Skeletal muscle cell (primary cell): ENCODE data around the gene DYNC1I2.
"Not testable (repeated sequence)": the region's sequence is repeated elsewhere in the genome, so short reads cannot be mapped to it uniquely, and the experiment has no call there.

Experiments used
- DNase-seq: peaks from one replicate; pipeline ENCODE4 v3.0.0-alpha.2; 2010; ENCODE audit warnings: low read depth
- H3K4me3 ChIP-seq: 2 replicates; pipeline ENCODE4 v1.5.1; 2011; ENCODE audit warnings: low read depth, mild to moderate bottlenecking, control low read depth, low read length, moderate library complexity

The DYNC1I2 gene

DNA sequence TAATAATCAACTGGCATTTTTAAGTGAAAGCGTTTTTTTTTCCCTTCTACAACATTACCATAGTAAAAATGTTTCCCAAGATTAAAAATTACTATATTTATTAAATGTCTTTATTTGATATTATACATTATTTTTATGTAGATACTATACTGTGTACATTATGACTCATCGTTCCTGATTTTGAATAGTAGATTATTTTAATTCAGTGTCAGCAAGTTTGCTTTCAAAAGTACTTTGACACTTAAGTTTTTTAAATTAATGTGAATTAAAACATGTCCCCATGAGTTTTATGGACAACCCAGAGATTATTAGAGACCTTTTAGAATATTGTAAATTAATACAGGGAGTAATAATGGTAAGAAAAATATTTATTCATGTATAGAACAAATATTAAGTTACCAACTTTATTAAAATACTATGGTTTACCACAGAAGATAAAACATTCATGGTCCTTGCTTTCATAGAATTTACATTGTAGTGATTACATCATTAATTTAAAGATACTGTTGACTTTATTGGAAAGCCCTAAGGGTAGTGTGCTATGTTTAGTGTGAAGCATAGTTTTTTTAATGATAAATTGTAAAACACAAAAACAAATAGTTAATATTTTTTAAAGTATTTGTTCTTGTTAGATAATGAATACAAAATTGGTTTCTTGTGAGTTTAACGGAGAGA lies 21.9 kb downstream of the DYNC1I2 start:
- no peak for DNase-seq
- no peak overlapping the region for H3K4me3 ChIP-seq

DNA sequence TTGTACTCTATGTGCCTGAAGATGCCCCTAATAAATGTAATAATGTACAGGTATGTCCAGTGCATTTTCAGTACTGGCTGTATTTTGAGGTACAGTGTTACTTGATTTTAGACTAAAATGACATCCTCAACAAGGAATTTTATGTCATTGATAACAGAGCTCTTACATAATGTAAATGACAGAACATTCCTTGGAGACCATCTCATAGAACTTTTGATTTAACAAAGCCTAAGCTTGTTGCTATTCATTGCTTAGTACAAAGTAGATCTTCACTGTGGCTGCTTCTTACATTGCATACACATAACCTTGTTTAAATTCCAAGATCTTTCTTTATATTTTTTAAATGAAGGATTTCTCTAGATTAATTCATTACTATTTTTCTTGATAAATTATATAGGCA lies 24.1 kb downstream of the DYNC1I2 start:
- DNase-seq, result no peak
- no peak overlapping the region for H3K4me3 ChIP-seq

DNA sequence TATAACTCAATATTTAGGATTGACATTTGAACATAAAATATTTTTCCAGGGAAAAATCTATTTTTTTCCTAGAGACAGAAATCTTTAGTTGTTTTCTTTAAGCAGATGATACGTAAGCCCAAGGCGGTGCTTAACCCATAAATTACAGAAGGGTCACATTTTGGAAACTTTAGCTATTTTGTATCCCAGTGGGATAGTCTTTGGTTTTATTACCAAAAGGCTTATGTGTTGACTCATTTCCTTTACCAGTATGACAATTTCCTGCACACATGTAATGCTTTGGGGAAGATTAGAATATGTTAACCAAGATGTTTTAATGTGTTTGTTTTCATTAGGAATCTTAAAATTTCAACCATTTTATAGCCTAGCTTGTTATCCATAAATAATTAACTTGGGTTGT lies 24.8 kb downstream of the DYNC1I2 start:
- peak; percentile 75 for DNase-seq

DNA sequence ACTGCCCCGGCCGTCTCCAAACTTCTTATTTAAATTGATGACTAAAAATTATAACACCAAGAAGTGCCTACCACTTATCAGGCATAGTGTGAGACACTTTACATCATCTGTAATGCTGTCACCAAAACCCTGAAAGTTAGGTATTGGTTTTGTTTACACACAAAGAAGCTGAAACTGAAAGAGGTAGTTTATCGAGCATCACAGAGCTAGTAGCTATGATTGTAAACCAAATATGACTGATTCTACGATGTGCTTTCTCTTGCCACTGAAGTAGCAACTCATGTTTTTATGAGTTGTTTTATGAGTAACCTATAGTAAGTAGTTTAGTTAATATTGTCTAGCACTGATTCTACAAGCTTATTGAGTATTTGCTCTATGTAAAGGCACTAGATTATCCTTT lies 31.5 kb downstream of the DYNC1I2 start:
- H3K4me3 ChIP-seq, result no peak overlapping the region
- DNase-seq, result no peak

More for the DNA sequence above, 24.8 kb downstream of the DYNC1I2 start:
- H3K4me3 ChIP-seq, result no peak overlapping the region

DNA sequence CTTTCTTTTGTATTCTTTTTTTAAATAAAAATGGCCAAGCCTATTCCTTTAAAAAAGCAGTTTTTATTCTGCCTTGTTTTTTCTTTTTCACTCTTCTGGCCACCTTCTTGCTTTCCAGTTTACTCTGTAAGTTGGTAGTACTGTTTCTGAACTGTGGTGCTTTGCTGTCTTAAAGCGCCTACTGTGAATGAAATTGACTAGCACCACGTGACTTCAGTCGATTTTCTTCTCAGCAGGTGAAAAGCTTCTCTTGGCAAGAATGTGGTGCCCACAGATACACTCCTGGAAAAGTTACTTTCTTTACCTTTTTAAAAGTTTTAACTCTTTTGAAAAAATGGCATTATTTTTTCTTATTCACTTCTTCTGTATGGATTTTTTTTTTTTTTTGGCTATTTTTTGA lies 32.4 kb downstream of the DYNC1I2 start:
- no peak for DNase-seq
- H3K4me3 ChIP-seq, result no peak overlapping the region

DNA sequence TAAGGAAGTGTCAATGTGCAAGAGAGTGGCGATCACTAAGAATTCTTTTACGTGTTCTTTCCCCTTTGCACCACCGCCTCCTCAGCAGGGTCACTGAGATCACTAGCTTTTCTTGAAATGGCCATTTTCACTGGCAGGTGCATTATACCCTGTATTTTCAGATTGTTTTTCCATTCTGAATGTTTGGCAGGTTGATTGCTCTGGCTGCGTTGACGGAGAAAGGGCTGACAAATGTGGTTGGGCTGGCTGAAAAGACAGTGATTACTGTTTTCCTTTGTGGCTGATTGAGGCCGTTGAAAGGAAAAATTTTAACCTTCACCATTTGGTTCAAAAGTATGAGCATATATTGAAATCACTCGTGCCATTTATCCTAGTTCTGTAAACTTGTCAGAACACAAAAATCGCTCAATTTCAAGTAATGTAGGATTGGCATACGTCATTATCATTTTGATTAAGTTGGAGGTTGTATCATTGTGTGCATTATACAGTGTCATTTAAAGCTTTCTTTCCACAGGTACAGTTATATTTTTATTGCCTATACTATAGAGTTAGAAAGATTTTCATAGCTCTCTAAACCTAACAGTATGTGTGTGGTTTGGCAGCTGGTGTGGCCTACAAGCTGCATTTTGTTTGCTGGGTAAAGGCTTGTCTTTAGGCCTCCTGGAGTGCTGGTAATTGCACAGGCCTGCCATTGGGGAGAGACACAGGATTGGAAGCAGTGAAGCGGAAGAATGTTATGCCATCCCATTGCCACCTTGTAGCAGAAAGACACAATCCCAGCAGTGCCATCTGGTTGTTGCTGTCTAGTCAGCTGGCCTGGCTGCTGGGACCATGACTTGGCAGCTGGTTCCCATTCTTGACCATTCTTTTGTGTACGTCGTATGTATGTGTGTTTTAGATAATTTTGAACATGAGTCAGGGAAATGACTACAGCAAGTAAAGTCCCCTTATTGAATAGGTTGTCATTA lies 36.7 kb downstream of the DYNC1I2 start:
- DNase-seq, result no peak
- no peak overlapping the region for H3K4me3 ChIP-seq

DNA sequence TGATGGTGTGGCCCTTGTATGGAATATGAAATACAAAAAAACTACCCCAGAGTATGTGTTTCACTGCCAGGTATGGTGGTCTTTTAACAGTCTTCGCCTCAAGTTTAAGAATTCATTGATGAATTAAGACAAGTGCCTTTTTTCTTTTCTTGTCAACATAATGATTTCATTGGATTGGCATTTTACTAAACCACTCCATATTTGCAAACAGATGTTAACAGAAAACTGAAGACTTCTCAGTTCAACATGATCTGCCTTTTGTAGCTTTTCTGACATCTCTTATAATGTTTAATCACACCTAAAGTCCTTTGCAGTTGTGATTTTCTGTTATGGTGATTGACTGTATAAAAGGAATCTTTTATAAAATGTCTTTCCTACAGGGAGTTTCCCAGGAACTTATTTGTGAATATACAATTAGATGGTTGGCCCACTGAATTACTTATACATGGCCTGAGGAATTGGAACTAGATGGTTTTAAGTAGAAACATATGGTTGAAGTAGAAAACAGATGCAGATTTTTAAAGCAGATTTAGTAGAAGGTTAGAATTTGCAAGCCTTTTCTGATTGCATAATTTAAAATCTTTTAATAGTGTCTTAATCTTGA lies 39.7 kb downstream of the DYNC1I2 start:
- DNase-seq, result no peak
- no peak overlapping the region for H3K4me3 ChIP-seq

DNA sequence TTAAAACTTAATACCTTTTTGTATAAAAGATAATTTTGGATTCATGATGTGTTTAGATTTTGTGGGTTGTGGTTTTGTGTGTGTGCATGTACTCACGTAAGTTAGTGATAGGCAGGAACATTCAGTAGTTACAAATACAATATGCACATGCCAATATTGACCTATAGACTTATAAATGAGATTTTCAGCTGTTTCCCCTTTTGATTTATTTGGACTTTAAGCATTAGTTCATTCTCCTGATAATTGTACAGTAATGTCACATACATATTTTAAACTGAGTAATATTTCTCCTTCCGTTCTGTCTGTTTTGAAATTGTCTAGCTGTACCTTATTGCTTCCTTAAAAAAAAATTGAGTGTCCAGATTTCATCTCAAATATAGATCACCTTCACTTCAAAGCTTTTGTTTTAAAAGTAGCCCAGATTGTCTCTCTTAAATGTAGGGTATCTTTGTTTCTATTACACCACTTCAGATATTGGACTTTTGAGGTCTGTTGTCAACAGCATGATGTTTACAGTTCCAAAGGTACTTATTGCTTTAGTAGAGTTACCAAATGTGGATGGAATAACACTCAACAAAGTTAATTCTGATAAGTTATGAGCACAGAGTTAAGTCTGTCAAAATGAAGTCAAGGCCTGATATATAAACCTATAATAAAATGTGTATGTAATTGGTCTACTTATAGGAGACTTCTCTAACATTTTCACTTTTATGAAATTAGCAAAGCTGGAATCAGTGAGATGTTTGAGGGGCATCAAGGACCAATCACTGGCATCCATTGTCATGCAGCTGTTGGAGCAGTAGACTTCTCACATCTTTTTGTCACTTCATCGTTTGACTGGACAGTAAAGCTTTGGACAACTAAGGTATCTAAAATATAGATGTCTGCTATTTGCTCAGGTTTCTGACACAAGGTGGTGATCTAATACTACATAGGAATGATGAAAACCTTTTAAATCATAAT lies 42.0 kb downstream of the DYNC1I2 start:
- no peak for DNase-seq
- H3K4me3 ChIP-seq, result no peak overlapping the region

DNA sequence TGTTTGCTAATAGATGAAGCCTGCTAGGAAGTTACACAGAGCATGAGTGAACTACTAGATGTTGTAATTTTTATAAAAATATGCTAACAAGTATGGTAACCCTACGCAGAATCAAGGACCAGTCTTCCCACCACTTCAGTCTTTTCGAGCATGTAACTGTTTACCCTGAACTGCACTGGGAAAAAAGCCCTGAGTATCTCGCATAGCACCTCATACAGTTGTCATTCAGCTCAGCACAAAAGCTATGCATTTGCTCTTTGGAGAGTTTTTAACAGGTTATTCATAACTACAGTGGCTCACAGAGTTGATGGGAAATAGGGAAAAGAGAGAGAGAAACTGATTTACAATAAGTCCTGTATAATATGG lies 42.7 kb downstream of the DYNC1I2 start:
- no peak for DNase-seq
- no peak overlapping the region for H3K4me3 ChIP-seq

DNA sequence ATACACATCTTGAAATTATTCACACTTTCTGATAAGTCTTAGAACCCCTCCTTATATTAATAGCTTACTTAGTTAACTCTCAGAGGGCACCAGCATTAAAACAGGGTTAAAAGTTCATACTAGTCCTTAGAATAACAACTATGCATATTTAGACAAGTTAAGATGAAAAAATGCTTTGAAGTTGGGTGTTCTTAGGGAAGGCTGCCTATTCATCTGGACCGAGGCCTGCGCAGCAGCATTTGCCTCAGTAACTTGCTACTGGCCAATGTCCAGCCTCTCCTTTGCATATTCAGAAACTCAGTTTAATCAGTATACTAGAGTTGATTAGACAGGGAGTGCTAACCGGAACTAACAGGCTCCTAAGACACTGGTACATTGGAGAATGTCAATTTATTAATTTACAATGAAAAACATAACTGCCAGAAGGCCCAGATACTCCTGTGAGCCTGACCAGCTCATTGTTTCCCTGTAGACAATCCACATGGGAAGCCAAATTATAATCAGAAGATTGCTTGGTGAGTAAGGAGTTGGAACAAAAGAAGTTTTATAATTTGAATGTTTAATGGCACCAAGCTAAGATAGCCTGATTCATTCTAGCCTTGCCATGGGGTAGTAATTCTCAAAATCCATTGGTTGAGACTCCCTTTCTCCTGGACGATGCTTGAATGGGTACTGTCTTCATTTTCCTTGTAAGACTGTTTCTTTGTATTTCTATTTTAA lies 48.9 kb downstream of the DYNC1I2 start:
- no peak for DNase-seq
- H3K4me3 ChIP-seq, result no peak overlapping the region

DNA sequence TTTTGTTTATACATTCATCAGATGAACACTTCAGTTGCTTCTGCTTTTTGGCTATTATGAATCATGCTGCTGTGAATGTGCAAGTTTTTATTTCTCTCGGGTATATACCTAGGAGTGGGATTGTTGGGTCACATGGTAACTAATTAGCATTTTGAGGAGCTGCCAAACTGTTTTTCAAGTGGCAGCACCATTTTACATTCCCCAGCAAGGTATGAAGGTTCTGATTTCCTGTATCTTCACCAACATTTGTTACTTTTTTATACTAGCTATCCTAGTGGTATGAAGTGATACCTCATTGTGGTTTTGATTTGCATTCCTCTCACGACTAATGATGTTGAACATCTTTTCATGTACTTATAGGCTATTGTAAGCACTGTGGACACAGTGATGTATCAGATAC lies 53.9 kb downstream of the DYNC1I2 start:
- H3K4me3 ChIP-seq, result no peak overlapping the region
- no peak for DNase-seq

DNA sequence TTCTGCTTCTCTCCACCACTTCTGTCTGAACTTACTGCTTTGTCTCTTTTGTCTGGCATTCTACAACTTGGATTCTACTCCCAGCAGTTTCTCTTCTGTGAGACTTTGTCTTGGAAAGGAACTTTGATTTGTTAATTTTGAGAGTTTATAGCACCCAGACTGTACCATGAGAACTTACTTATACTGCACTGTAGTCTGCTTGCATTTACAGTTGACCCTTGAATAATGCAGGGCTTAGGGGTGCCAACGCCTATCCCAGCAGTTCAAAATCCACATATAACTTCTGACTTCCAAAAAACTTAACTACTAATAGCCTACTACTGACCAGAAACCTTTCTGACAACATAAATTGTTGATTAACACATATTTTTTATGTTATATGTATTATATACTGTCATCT lies 55.5 kb downstream of the DYNC1I2 start:
- H3K4me3 ChIP-seq, result no peak overlapping the region
- no peak for DNase-seq

DNA sequence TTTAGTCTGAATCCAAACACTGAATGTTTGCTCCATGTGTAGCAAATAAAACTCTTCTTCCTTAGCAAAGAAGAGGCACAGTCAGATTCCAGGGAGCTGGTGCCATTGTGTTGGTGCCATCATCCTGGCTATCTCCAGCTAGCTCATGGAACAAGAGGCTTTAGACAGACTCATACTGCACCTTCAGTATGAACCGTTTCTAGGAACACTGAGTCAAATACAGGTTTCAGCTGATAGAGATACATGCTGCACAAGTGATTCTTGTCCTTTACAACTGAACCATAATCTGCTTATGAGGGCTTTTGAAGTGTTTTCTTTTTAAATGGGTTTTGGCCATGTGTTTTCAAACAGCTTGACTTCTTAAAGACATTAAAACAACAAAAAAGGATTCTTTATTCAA lies 57.9 kb downstream of the DYNC1I2 start:
- no peak for DNase-seq
- H3K4me3 ChIP-seq, result no peak overlapping the region

DNA sequence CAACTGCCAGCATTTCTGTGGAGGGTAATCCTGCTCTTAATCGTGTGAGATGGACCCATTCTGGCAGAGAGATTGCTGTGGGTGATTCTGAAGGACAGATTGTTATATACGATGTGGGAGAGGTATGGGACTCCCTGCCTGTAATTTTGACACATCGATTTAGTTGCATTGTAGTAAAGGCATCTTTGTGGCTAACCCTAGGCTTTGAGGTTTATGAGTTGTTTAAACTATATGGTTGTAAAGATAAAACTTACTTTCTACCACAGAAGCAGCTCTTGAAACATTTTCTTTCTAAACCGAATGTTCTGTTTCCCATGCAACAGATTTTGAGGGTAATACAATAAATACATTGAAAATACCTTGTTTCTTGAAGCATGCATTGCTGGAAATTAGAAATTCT lies 58.5 kb downstream of the DYNC1I2 start:
- H3K4me3 ChIP-seq, result no peak overlapping the region
- no peak for DNase-seq

DNA sequence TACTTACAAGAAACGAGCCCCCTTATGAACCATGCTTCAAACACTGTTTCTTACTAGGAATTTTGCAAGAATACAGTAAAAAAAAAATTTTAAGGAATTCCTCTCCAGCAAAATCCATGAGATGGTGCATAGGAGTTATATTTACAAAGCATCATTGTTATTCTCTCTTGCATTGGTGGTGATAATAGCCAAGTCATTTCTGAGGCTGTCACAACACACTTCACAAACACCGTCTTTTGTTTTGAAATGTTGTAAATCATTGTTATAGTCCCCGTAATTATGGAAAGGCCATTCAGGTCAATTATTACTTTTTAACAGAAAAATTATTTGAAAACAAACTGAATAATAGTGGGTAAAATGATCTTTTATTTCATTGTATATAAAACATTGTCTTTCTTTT lies 60.1 kb downstream of the DYNC1I2 start:
- DNase-seq, result no peak
- H3K4me3 ChIP-seq, result no peak overlapping the region

DNA sequence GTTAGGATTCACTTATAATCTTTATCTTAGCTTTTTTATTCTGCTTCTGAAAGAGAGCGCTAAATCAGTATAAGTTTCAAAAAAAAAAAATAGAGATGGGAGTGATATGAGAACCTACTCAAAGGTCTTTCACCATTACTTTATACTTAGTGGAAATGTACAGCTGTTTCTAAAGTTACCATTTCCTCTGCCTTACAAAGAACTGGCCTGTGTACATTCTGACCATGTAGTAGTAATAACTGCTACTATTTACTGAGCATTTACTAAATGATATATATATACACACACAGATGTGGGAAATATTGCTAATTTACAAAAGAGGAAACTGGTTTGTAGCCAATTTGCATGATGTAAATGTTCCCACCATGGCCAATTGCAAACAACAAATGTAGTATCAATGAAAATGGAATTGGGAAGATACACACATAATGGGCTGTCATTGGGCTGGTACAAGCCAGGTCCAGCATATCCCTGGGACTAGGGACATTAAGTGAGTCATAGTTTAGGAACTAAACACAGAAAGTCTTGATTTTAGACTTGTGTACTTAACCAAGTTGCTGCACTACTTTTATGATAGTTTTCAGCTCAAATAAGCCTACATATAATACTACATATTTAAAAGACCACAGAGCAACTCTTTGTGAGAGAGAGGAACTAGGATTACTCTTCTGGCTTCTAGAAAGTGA lies 67.1 kb downstream of the DYNC1I2 start:
- no peak for DNase-seq
- H3K4me3 ChIP-seq, result no peak overlapping the region

DNA sequence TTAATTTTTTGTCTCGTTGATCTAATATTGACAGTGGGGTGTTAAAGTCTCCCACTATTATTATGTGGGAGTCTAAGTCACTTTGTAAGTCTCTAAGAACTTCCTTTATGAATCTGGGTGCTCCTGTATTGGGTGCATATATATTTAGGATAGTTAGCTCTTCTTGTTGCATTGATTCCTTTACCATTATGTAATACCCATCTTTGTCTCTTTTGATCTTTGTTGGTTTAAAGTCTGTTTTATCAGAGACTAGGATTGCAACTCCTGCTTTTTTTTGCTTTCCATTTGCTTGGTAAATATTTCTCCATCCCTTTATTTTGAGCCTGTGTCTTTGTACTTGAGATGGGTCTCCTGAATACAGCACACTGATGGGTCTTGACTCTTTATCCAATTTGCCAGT lies 71.5 kb downstream of the DYNC1I2 start:
- not testable (repeated sequence) for DNase-seq, H3K4me3 ChIP-seq

DNA sequence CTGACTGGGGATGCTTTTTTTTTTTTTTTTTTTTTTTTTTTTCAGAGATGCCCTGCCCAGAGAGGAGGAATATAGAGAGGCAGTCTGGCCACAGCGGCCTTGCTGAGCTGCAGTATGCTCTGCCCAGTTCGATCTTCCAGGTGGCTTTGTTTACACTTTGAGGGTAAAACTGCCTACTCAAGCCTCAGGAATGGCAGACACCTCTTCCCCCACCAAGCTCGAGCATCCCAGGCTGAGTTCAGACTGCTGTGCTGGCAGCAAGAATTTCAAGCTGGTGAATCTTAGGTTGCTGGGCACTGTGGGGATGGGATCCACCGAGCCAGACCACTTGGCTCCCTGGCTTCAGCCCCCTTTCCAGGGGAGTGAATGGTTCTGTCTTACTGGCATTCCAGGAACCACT lies 73.9 kb downstream of the DYNC1I2 start:
- not testable (repeated sequence) for H3K4me3 ChIP-seq, DNase-seq
